SK-N-SH (cell line): Measurements from ENCODE around the gene CTBP2. TPM values are rescaled to one million over a fixed set of nuclear protein-coding genes. Genes with fewer than 3 reads are reported as not detected.
A peak's percentile ranks its signal among the peaks of the same experiment; 100 is the strongest.
"Not testable (repeated sequence)": the region's sequence is repeated elsewhere in the genome, so short reads cannot be mapped to it uniquely, and the experiment has no call there.

ENCODE experiments used
- CTCF ChIA-PET: fragments of 300-600, 350-600 bp; formaldehyde crosslinking; extraction: SDS; loops from one replicate; lab custom pipeline; 2021; lab: Yijun Ruan, JAX
- POLR2A ChIA-PET: fragments of 350-600 bp; sonication (Branson Sonifier 250); formaldehyde crosslinking; extraction: SDS; loops from one replicate; lab custom pipeline; 2020; ENCODE audit warnings: antibody characterized with exemption, inconsistent platforms; lab: Yijun Ruan, JAX
- DNase-seq: peaks from one replicate; pipeline ENCODE4 v3.0.0; 2012
- H2AFZ ChIP-seq: fragments of 200-600 bp; sonication (generic); 2 replicates; pipeline ENCODE4 v1.8.1; 2016; ENCODE audit warnings: antibody characterized with exemption, mild to moderate bottlenecking, low read depth
- H3F3A ChIP-seq: fragments of 200-600 bp; sonication (generic); replicated peaks from 2 replicates; pipeline ENCODE3; 2016; ENCODE audit warnings: antibody characterized with exemption, mild to moderate bottlenecking; ENCODE audit not compliant: insufficient read depth
- H3K27ac ChIP-seq, 2 experiments: fragments of 200-500 bp in 1 of 2; fragments of 200-600 bp in 1 of 2; sonication (Bioruptor generic) in 1 of 2; sonication (generic), shearing (Covaris generic) in 1 of 2; 2 replicates each; pipeline versions ENCODE4 v1.5.1 to v1.6.1; 2014 to 2016; ENCODE audit warnings: low read depth in 2 of 2, inconsistent platforms in 1 of 2, low read length in 1 of 2, mild to moderate bottlenecking in 1 of 2, mixed read lengths in 1 of 2
- H3K27me3 ChIP-seq: fragments of 200-600 bp; sonication (generic), shearing (Covaris generic); 2 replicates; pipeline ENCODE4 v1.6.1; 2016; ENCODE audit warnings: mixed run types; ENCODE audit not compliant: insufficient read depth
- H3K36me3 ChIP-seq, 2 experiments: fragments of 200-500 bp in 1 of 2; fragments of 200-600 bp in 1 of 2; sonication (Bioruptor generic) in 1 of 2; sonication (generic) in 1 of 2; replicated peaks in 1 of 2; 2 replicates each; pipeline versions ENCODE3 to v1.5.1; 2014 to 2016; ENCODE audit warnings: low read length in 1 of 2, mild to moderate bottlenecking in 1 of 2; ENCODE audit not compliant: insufficient read depth in 2 of 2, control insufficient read depth in 1 of 2
- H3K4me1 ChIP-seq, 2 experiments: fragments of 200-500 bp in 1 of 2; fragments of 200-600 bp in 1 of 2; sonication (Bioruptor generic) in 1 of 2; sonication (generic), shearing (Covaris generic) in 1 of 2; 2 replicates each; pipeline versions ENCODE4 v1.5.1 to v1.6.1; 2014 to 2016; ENCODE audit warnings: low read depth in 1 of 2, low read length in 1 of 2, mixed run types in 1 of 2; ENCODE audit not compliant: insufficient read depth in 2 of 2, control insufficient read depth in 1 of 2
- H3K4me2 ChIP-seq: fragments of 200-600 bp; sonication (generic), shearing (Covaris generic); 2 replicates; pipeline ENCODE4 v1.6.1; 2017; ENCODE audit warnings: mixed run types
- H3K4me3 ChIP-seq, 2 experiments: fragments of 200-500 bp in 1 of 2; fragments of 200-600 bp in 1 of 2; sonication (Bioruptor generic) in 1 of 2; sonication (generic), shearing (Covaris generic) in 1 of 2; 2 replicates each; pipeline versions ENCODE4 v1.5.1 to v1.8.1; 2014 to 2016; ENCODE audit warnings: low read depth in 2 of 2, inconsistent platforms in 1 of 2, low read length in 1 of 2, mild to moderate bottlenecking in 1 of 2, mixed read lengths in 1 of 2, moderate library complexity in 1 of 2
- H3K79me2 ChIP-seq: fragments of 200-600 bp; sonication (generic); 2 replicates; pipeline ENCODE4 v1.8.1; 2017; ENCODE audit warnings: mild to moderate bottlenecking; ENCODE audit not compliant: insufficient read depth
- H3K9ac ChIP-seq: fragments of 200-600 bp; sonication (generic); 2 replicates; pipeline ENCODE4 v1.6.1; 2017; ENCODE audit warnings: mixed run types
- H3K9me2 ChIP-seq: fragments of 200-600 bp; sonication (generic); 2 replicates; pipeline ENCODE4 v1.6.1; 2017; ENCODE audit warnings: mixed run types
- H3K9me3 ChIP-seq: fragments of 200-600 bp; sonication (generic); 2 replicates; pipeline ENCODE4 v1.6.1; 2017; ENCODE audit warnings: mixed run types, mild to moderate bottlenecking, moderate library complexity
- H4K20me1 ChIP-seq: fragments of 200-600 bp; sonication (generic); 2 replicates; pipeline ENCODE4 v1.6.1; 2017; ENCODE audit warnings: mild to moderate bottlenecking, mixed run types; ENCODE audit not compliant: insufficient read depth
- EZH2phosphoT487 ChIP-seq: fragments of 200-600 bp; sonication (generic); IDR thresholded peaks from 2 replicates; pipeline ENCODE4 v1.6.1; 2017; ENCODE audit warnings: low read depth, mixed run types, mild to moderate bottlenecking, antibody characterized with exemption, moderate library complexity, borderline replicate concordance
- FOSL2 ChIP-seq: IDR thresholded peaks from 2 replicates; pipeline ENCODE4 v1.4.0; 2012; ENCODE audit warnings: low read depth, mild to moderate bottlenecking, moderate library complexity, borderline replicate concordance
- FOXJ3 ChIP-seq: sonication (generic); formaldehyde crosslinking; IDR thresholded peaks from 2 replicates; pipeline ENCODE4 v1.5.1; 2020; ENCODE audit warnings: mild to moderate bottlenecking, missing genetic modification reagents
- GABPA ChIP-seq: IDR thresholded peaks from 2 replicates; pipeline ENCODE4 v1.4.0; 2012; ENCODE audit warnings: low read depth, mild to moderate bottlenecking
- NRF1 ChIP-seq: IDR thresholded peaks from 2 replicates; pipeline ENCODE4 v1.6.1; 2012; ENCODE audit warnings: low read depth, mild to moderate bottlenecking, low read length
- RAD21 ChIP-seq: IDR thresholded peaks from 2 replicates; pipeline ENCODE4 v1.6.1; 2012; ENCODE audit warnings: mild to moderate bottlenecking, low read length
- RXRA ChIP-seq: IDR thresholded peaks from 2 replicates; pipeline ENCODE4 v1.4.0; 2012; ENCODE audit warnings: low read depth, mild to moderate bottlenecking, borderline replicate concordance
- SIN3A ChIP-seq: IDR thresholded peaks from 2 replicates; pipeline ENCODE4 v1.6.1; 2012; ENCODE audit warnings: low read depth, mild to moderate bottlenecking, low read length, moderate library complexity, borderline replicate concordance
- SMC3 ChIP-seq: IDR thresholded peaks from 2 replicates; pipeline ENCODE4 v1.6.1; 2012; ENCODE audit warnings: low read depth, low read length, improper control_type of control experiment
- TCF12 ChIP-seq: IDR thresholded peaks from 2 replicates; pipeline ENCODE4 v1.4.0; 2012
- TEAD4 ChIP-seq: IDR thresholded peaks from 2 replicates; pipeline ENCODE4 v1.4.0; 2012; ENCODE audit warnings: mild to moderate bottlenecking, borderline replicate concordance; ENCODE audit not compliant: insufficient read depth
- YY1 ChIP-seq: IDR thresholded peaks from 2 replicates; pipeline ENCODE4 v1.4.0; 2012; ENCODE audit warnings: low read depth, mild to moderate bottlenecking
- WGBS: methylation state at CpG from one replicate; pipeline ENCODE4 v1.1.6; 2017; ENCODE audit warnings: low lambda C conversion rate; 5-methylcytosine and 5-hydroxymethylcytosine counted together
- polyA plus RNA-seq, 3 experiments: library from polyadenylated mRNA; depleted of rRNA; stranded (reverse); fragments of >200 nt; gene quantifications; 2 replicates each; pipeline ENCODE4 v1.2.3, GENCODE V29; 2012
- TF ChIP-seq, protein P1 (sequence below): IDR thresholded peaks from 2 replicates; pipeline ENCODE4 v1.4.0; 2012; ENCODE audit warnings: low read depth, borderline replicate concordance
- TF ChIP-seq, protein P2 (sequence below): IDR thresholded peaks from 2 replicates; pipeline ENCODE4 v1.4.0; 2012; ENCODE audit warnings: low read depth

The CTBP2 gene
- polyA plus RNA-seq, 1 of the 3 experiments (the other 2 are of a cell fraction): 69.7 TPM

DNA sequence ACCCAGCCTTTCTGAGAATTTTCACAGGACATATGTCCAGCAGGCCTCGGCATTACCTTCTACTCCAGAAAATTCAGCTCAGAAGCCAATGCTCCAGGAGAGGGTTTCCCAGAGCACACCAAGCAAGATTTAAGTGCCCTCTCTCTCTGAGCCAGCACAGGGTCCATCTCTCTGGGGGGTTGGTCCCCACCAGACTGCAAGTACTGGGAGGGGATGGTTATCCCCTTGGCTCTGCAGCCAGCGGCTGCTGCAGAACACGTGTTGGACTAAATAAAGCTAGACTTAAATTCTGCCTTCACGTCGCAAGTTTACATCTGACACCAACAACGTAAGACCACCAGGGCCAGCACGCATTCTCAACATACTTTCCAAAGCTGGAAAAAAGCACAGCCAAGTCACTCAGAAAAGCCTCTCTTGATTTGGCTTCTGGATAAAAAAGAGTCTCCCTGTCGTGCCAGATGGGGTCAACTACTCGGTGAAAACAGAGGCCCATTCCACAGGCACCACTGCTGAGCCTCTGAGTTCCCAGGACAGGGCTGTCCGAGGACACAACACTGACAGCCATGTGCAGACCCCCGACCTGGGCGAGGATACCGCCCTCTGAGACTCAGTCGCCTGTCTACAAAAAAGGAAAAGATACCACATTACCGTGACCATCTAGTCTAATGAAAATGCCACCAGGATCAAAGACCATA is 77.3 kb downstream of the CTBP2 start:
- POLR2A ChIA-PET: no interaction called here
- no peak for TF ChIP-seq SMC3
- TF ChIP-seq, protein P1, sequence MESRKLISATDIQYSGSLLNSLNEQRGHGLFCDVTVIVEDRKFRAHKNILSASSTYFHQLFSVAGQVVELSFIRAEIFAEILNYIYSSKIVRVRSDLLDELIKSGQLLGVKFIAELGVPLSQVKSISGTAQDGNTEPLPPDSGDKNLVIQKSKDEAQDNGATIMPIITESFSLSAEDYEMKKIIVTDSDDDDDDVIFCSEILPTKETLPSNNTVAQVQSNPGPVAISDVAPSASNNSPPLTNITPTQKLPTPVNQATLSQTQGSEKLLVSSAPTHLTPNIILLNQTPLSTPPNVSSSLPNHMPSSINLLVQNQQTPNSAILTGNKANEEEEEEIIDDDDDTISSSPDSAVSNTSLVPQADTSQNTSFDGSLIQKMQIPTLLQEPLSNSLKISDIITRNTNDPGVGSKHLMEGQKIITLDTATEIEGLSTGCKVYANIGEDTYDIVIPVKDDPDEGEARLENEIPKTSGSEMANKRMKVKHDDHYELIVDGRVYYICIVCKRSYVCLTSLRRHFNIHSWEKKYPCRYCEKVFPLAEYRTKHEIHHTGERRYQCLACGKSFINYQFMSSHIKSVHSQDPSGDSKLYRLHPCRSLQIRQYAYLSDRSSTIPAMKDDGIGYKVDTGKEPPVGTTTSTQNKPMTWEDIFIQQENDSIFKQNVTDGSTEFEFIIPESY: no peak
- Histone ChIP-seq H3K9me3 (no peaks in the 10 kb centered on the region), H3K27me3 (no peaks in the 10 kb centered on the region), H3K27ac (peak overlapping the region in 1 of 2 experiments; percentile 66; a peak in 2 of 4 replicates), H2AFZ (no peak overlapping the region), H3K36me3 (peaks cover 2 to 4% of the 10 kb centered on the region in 2 experiments), H3K4me1 (peaks cover 11 to 28% of the 10 kb centered on the region in 2 experiments; a peak in 3 of 4 replicates), H3K9ac (no peak overlapping the region), H3F3A (peaks cover 10% of the 10 kb centered on the region), H3K9me2 (no peaks in the 10 kb centered on the region), H4K20me1 (peaks cover 27% of the 10 kb centered on the region; the same call in 1 of the 2 replicates), H3K4me2 (no peak overlapping the region), H3K79me2 (peaks cover 63% of the 10 kb centered on the region), H3K4me3 (no peak overlapping the region)
- no peak for DNase-seq
- 96% methylated on average over 13 of the region's 15 CpGs for WGBS
- CTCF ChIA-PET: interaction anchor here (0.8 to 2.0 kb wide), 4 partner anchors 8 to 90 kb away, joined by 3 to 7 read pairs (median 5); no protein-coding TSS in a partner anchor

DNA sequence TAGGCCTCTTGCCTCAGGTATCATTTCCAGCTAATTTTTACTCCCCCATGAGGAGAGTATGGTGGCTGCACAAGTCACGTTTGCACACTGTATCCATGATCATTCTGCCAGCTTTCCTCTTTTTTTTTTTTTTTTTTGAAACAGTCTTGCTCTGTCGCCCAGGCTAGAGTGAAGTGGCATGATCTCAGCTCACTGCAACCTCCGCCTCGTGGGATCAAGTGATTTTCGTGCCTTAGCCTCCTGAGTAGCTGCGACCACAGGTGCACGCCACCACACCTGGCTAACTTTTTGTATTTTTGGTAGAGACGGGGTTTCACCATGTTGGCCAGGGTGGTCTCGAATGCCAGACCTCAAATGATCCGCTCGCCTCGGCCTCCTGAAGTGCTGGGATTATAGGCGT is 77.9 kb downstream of the CTBP2 start:
- Histone ChIP-seq H3K4me1 (peaks cover 11 to 28% of the 10 kb centered on the region in 2 experiments; a peak in 3 of 4 replicates), H4K20me1 (peaks cover 31% of the 10 kb centered on the region; the same call in 1 of the 2 replicates), H3F3A (peaks cover 10% of the 10 kb centered on the region), H3K79me2 (peaks cover 66% of the 10 kb centered on the region)
- H3K27ac ChIP-seq, POLR2A ChIA-PET, H3K9me3 ChIP-seq, H3K4me2 ChIP-seq, H3K27me3 ChIP-seq, H3K4me3 ChIP-seq, H3K36me3 ChIP-seq, H2AFZ ChIP-seq, DNase-seq, H3K9me2 ChIP-seq, H3K9ac ChIP-seq: not testable (repeated sequence)
- 97% methylated on average over 13 of the region's 13 CpGs for WGBS
- CTCF ChIA-PET: interaction anchor here (0.6 to 2.0 kb wide), 4 partner anchors 9 to 82 kb away, joined by 4 to 7 read pairs (median 5); no protein-coding TSS in a partner anchor

DNA sequence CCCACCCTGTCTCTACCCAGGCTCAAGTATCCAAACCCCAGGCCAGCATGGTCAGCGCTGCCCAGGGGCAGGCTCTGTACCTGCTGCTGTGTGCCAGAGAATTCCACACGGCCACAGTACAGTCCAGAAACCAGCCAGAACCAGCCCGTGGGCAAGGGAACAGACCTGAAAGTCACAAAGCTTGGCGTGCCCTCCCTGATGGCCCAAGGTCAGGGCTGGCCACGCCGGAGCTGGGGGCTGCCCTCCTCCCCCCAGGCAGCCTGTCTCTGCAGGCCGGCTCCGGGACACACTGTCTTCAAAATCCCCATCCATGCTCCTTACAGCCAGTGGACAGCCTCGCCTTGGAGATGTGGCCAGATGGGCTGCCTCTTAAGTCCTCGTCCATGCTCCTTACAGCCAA is 78.4 kb downstream of the CTBP2 start:
- no peak overlapping the region for H3K4me2 ChIP-seq
- no peak overlapping the region for H3K4me3 ChIP-seq
- peaks cover 0 to 1% of the 10 kb centered on the region in 2 experiments for H3K36me3 ChIP-seq
- H3K9me3 ChIP-seq: no peaks in the 10 kb centered on the region
- 100% methylated on average over 1 of the region's 10 CpGs for WGBS
- CTCF ChIA-PET: interaction anchor here (0.6 to 2.0 kb wide), 4 partner anchors 9 to 81 kb away, joined by 4 to 7 read pairs (median 5); no protein-coding TSS in a partner anchor
- peaks cover 10% of the 10 kb centered on the region for H3F3A ChIP-seq
- H3K9me2 ChIP-seq: no peaks in the 10 kb centered on the region
- H3K79me2 ChIP-seq: peaks cover 72% of the 10 kb centered on the region
- H3K4me1 ChIP-seq: peaks cover 11 to 28% of the 10 kb centered on the region in 2 experiments; a peak in 3 of 4 replicates
- H3K27me3 ChIP-seq: no peaks in the 10 kb centered on the region
- TF ChIP-seq RAD21 (no peak), YY1 (no peak), TEAD4 (no peak), SIN3A (no peak), GABPA (no peak), RXRA (no peak), EZH2phosphoT487 (no peak), TCF12 (no peak), NRF1 (no peak), FOXJ3 (CRISPR knock-in tag) (no peak), FOSL2 (no peak)
- TF ChIP-seq, protein P1: no peak
- TF ChIP-seq, protein P2, sequence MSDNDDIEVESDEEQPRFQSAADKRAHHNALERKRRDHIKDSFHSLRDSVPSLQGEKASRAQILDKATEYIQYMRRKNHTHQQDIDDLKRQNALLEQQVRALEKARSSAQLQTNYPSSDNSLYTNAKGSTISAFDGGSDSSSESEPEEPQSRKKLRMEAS: no peak
- no peak overlapping the region for H2AFZ ChIP-seq
- no peak overlapping the region; a peak in 1 of 4 replicates for H3K27ac ChIP-seq
- no peak for DNase-seq
- POLR2A ChIA-PET: no interaction called here
- peaks cover 35% of the 10 kb centered on the region for H4K20me1 ChIP-seq
- H3K9ac ChIP-seq: no peak overlapping the region
